HG03159 (cell line): Measurements from ENCODE around the gene CIAO2A.

Experiments used
- ATAC-seq: cut with Tn5 transposase; IDR thresholded peaks from one replicate; pipeline ENCODE4 v1.9.1; 2021; ENCODE audit warnings: mild to moderate bottlenecking, moderate library complexity; ENCODE audit not compliant: unreplicated experiment

Gene CIAO2A

GRCh38 chr15:64045101-64045435, 48.6 kb downstream of the CIAO2A start:
- ATAC-seq = no peak

GRCh38 chr15:64044300-64045100, 49.1 kb downstream of the CIAO2A start:
- ATAC-seq = peak; percentile 69

GRCh38 chr15:64038878-64039610, 54.6 kb downstream of the CIAO2A start:
- no peak for ATAC-seq

- ATAC-seq = no peak
Observed at GRCh38 chr15:64037966-64038365, 55.7 kb downstream of the CIAO2A start.

GRCh38 chr15:64037116-64037515, 56.5 kb downstream of the CIAO2A start:
- ATAC-seq = no peak

GRCh38 chr15:64035525-64035924, 58.1 kb downstream of the CIAO2A start:
- ATAC-seq = no peak

- ATAC-seq = no peak
Observed at GRCh38 chr15:64034519-64034918, 59.1 kb downstream of the CIAO2A start.

GRCh38 chr15:64032329-64032728, 61.3 kb downstream of the CIAO2A start:
- no peak for ATAC-seq

- ATAC-seq = no peak
Observed at GRCh38 chr15:64030123-64030522, 63.5 kb downstream of the CIAO2A start.

GRCh38 chr15:64029633-64030032, 64.0 kb downstream of the CIAO2A start:
- no peak for ATAC-seq

GRCh38 chr15:64029110-64029509, 64.5 kb downstream of the CIAO2A start:
- ATAC-seq = no peak

GRCh38 chr15:64026591-64026990, 67.0 kb downstream of the CIAO2A start:
- no peak for ATAC-seq

- ATAC-seq = no peak
Observed at GRCh38 chr15:64024172-64025050, 69.2 kb downstream of the CIAO2A start.

GRCh38 chr15:64023220-64023619, 70.4 kb downstream of the CIAO2A start:
- ATAC-seq = no peak

- ATAC-seq = no peak
Observed at GRCh38 chr15:64022571-64022970, 71.1 kb downstream of the CIAO2A start.
